Activated naive CD8-positive, alpha-beta T cell treated with anti-CD3 and anti-CD28 coated beads, Interleukin-2, amount 50 U/mL, for 16 hours (primary cell): Measurements from ENCODE around the gene RFTN1.
A peak's percentile ranks its signal among the peaks of the same experiment; 100 is the strongest.
"Not testable (repeated sequence)": the region's sequence is repeated elsewhere in the genome, so short reads cannot be mapped to it uniquely, and the experiment has no call there.

ENCODE experiments used
- DNase-seq: peaks from one replicate; pipeline ENCODE4 v3.0.0-alpha.2; 2020; ENCODE audit warnings: low read depth, low spot score

Gene RFTN1

DNA sequence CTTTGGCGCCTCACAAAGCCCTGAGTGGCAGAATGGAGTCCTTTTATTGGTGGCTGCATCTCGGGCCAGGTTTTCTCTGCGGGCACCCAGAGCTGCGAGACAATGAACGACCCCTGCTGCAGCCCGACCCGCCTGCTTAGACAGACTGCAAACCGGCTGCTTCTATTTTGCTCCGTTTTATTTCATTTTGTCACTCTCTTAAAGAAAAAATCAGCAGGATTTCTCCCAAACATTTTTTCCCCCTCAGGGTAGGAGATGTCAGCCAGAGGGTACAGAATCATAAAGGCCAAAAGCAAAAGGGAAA lies 183.7 kb downstream of the RFTN1 start:
- DNase-seq, result no peak

DNA sequence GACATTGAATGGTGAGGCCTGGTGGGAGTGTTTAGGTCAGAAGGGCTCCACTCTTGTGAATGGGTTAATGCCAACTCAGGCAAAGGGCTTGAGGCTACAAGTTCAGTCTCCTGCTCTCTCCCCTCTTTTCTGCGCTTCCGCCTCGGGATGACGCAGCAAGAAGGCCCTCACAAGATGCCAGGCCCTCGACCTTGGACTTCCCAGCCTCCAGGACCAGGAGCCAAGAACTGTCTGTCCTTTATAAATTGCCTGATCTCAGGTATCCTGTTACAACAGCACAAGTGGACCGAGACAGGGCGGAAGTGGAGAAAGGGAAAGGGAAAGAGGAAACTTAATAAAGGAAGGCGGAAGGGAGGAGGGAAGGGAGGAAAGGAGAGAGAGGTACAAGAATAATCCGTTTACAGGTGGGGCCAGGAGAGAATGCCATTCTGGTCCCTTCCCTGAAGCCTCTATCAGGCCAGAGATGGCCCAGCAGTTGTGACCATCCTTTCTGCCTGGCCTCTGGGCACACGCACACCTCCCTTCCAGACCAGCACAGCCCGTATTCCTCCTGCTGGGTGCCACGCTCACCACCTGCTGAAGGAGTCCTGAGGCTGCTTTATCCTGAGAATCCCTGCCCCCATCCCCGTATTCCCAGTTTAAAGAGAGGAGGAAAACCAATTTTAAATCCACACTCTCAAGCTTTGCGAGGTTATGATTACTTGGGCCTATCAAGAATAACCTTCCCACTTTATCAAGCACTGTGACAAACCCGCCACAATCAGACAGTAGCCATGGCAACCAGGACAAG lies 184.3 kb downstream of the RFTN1 start:
- no peak for DNase-seq

- DNase-seq, result no peak
Observed at GRCh38 chr3:16328124-16328523, 185.4 kb downstream of the RFTN1 start.

GRCh38 chr3:16326724-16327349 lies 186.7 kb downstream of the RFTN1 start:
- DNase-seq, result no peak

DNA sequence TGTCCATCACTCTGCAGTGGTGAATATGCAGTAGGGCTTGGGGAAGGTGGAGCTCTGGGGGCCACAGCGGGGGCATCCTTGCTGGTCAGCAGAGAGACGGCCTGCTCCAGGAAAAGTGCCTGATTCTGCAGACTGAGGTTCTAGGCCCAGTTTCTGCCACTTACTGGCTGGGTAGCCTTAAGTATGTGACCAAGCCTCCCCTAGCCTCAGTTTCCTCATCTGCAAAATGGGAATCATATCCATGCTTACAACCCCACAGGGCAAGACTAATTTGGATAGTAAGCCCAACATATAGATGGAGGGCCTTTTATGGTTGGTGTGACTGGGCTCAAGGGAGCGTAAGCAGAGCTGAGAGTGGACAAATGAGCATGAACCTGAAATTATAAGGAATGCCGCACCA lies 187.6 kb downstream of the RFTN1 start:
- DNase-seq, result no peak

DNA sequence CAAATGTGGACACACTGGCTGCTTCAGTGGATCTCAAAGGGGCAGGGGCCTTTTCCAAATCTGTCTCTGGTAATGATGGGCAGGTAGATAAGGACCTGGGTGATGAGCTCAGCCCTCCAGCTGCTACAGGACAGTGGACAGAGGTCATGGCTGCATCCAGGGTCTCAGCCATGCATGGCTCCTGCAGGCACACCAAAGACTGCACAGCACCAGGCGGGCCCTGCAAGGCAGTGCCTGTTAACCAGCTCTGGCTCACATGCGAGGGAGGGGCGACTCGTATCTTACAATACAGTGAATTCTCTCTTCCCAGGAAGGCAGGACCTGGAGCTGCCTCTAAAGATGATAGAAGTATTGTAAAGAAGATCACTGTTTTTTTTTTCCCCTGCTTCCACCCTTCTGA lies 189.8 kb downstream of the RFTN1 start:
- DNase-seq, result no peak

DNA sequence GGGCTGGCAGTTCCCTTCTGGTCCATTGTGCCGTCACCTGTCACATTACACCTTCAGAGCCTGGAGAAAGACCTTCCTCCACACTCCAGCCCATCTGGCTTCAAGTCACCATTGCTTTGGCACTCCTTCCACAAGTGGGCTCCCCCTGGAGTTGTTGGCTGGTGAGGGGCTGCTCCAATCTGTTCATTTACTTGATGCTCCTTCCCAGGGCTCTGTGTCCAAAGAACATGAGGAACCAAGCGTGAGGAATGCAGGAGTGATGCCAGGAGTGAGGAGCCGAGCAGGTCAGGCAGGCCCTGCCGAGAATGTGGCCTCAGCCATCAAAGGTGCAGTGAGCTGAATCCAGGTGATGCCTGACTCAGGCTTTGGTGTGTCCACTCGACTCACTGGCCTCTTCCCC lies 191.3 kb downstream of the RFTN1 start:
- DNase-seq, result no peak

DNA sequence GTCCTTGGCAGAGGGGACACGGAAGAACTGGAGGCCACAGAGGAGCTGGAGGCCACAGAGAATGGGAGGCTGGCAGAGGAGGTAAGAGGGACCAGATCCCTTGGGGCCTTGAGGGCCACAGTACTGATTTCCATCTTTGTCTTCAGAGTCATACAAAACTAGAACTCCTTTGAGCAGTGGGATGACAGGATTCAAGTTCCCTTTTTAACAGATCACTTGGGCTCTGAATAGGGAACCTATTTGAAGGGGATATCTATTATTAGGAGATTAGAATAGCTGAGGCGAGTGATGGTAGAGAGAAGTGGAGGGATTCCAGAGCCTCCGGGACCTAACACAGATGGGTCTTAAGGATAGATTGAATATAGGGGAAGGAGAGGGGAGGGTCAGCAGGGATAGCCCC lies 192.8 kb downstream of the RFTN1 start:
- DNase-seq, result no peak

- DNase-seq, result no peak
Observed at GRCh38 chr3:16319723-16320122, 193.8 kb downstream of the RFTN1 start.

DNA sequence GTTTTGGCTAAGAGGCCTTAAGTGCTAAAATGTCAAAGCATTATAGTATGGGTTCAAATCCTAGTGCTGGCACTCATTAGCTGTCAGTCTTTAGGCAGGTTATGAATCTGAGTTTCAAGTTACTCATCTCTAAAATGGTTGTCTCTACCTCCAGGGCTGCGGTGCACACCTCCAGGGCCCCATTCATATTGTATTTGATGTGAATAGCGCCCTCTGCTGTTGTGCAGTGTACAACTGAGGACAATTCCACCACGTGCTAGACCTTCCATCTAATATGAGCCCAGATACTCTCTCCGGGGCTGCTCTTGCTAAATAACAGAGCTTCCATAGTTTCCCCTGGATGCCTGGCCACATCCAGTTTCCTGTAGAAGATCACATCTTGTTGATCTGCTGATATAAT lies 194.2 kb downstream of the RFTN1 start:
- DNase-seq, result peak; percentile 69

DNA sequence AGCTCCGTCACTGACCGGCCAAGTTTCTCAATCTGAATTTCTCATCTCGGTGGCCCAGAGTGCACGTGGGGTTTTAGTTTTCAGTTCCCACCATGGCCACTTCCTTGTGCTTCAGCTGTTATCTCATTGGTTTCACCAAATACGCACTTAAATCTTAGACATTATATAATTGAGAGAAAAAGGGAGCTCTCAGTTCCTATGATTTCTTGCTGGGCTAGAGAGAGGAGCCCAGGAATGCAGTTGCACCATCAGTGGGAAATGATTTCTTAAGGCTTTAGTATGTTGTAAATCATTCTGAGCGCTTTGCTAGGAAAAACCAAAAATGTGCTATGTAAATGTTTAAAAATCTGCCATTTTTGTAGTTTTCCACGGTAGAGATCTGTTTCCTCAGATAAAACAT lies 195.3 kb downstream of the RFTN1 start:
- DNase-seq, result no peak

DNA sequence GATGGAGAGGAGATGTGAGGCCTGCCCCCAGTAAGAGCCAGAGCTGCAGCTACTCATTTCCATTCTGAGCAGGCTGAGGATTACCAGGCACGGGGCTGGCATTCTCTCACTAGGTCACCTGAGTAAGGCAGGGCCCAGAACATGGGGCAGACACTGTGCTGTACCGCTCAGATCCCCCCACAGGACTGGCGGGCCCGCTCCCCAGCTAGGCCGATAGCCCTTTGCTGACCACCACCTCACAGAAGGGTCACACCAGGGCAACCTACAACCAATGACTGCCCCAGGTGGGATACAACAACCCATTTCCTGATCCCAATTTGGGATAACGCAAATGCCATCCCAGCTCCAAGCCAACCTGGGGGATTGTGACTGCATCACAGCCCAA lies 195.9 kb downstream of the RFTN1 start:
- DNase-seq, result no peak

DNA sequence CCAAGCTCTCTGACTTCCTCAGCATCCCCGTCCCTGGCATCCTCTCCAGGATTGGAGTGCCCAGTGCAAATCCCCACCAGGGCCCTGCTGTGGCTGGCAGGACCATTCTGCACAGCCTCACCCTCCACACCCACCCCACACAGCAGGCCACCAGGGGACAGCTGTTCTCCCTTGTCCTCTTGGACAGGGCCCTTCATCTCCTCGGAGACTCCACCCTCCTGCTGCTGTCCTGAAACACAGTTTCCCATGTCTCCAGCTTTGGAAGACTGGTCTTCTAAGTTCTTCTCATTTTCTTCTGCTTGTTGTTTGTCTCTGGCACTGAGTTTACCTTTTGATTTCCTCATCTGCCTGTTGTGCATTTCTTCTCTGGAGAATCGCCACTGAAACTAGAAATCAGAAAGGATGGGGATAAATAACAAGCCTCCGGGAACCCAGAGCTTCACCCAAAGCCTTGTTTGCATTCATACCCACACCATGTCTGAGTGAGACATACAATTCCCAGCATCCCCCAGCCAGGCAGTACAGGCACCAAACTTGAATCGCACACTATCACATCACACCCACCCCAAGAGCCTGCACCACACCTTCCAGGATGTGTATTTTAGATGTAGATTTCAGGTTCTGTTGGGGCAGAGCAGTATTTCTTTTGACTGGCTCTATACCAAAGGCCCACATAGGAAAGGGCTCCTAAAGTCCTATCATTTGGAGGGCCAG lies 196.5 kb downstream of the RFTN1 start:
- DNase-seq, result no peak

DNA sequence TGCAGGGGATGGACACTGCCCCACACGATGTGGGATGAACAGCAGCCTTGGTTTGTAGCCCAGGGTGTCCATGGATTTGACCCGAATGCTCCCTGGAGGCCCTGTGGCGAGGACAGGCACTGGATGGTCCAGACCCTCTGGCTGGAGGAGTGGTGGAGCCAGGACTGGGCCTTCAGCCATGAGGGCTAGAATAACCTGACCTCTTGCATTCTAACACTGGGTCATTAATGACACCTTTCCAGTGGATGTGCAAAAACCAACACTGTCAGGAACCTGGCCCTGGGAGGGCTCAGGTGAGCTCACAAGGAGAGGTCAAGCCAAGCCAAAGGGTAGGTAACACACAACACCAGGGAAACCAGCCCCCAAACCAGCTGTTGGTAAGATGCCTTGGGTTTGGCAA lies 197.1 kb downstream of the RFTN1 start:
- DNase-seq, result no peak

- DNase-seq, result no peak
Observed at GRCh38 chr3:16315623-16316022, 197.9 kb downstream of the RFTN1 start.

DNA sequence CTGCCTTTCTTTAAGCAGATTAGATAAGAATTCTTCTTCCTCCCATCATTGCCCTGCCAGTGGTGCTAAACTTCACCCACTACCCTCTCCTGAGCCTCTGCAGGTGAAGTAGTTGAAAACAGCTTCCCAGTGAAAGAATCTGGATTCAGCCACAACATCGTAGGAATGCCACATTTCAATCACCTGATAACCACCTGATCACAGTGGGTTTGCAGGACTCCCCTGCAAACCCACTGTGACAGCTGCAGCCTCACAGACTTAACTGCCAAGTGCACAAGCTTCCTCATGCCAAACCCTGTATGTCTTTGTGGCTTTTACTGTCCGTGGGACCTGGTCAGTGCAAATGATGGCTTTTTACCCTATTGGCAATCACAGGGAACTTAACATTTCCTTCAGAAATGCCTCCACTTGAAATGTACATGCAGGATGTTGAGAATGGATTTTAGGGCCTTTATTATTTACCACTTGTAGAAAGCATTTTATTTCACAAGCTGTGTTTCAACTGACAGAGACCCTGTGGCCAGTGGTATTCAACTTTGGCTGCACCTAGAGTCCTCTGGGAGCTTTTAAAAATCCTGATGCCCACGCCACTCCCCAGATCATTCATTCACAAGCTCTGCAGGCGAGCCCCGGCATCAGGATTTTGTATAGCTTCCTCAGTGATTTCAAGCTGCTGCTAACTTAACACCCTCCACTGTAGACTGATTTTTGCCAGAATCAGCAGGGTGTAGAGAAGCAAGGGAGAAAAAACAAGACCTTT lies 199.4 kb downstream of the RFTN1 start:
- no peak for DNase-seq

GRCh38 chr3:16311960-16312451 lies 201.5 kb downstream of the RFTN1 start:
- no peak for DNase-seq

DNA sequence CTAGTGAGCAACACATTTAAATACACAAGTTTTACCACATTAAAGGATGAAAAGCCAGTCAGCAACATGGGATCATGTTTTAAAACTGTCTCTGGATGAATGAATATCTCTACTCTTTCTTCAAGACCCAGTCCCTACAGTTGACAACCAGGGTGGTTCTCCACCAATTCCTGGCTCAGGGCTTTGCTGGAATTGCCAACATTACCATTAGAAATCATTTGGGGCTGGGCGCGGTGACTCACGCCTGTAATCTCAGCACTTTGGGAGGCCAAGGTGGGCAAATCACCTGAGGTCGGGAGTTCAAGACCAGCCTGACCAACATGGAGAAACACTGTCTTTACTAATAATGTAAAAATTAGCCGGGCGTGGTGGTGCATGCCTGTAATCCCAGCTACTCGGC lies 203.0 kb downstream of the RFTN1 start:
- DNase-seq, result not testable (repeated sequence)

DNA sequence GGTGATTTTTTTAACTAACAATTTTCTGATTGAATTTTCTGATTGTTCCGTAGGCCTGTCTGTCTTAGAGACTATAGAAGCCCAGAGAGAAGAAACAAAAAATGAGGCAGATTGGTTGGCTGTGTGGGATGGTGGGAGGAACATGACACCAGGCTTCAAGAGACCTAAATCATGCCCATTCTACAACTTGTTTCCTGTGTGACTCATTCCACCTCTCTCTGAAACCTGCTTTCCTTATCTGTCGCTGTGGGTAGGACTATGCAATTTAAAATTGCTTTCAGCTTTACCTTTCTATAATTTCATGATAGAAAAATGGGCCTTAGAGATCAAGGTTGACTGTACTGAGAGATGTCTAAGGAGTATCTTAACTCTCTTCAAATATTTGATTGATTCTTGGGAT lies 203.9 kb downstream of the RFTN1 start:
- DNase-seq, result peak; percentile 35

GRCh38 chr3:16308727-16309126 lies 204.8 kb downstream of the RFTN1 start:
- no peak for DNase-seq

- DNase-seq, result no peak
Observed at GRCh38 chr3:16307832-16308531, 205.5 kb downstream of the RFTN1 start.
